Cardiac fibroblast (primary cell): ENCODE results near the gene SOX30.

Experiments
- DNase-seq, 2 donors: peaks; one replicate each; pipeline versions ENCODE4 v3.0.0 to v3.0.0-alpha.2; 2010; ENCODE audit warnings: low read depth in 2 of 2
- H3K4me3 ChIP-seq, 2 donors: replicated peaks in 1 of 2; 1 replicate in 1 of 2; 2 replicates in 1 of 2; pipeline ENCODE4 v1.5.1; 2011; ENCODE audit warnings: low read depth in 2 of 2, low read length in 2 of 2, mild to moderate bottlenecking in 2 of 2, moderate library complexity in 1 of 2
- TF ChIP-seq, protein P1 (sequence below): IDR thresholded peaks from one replicate; pipeline ENCODE4 v1.5.1; 2011; ENCODE audit warnings: low read depth, mild to moderate bottlenecking, low read length, inconsistent platforms

SOX30 gene

DNA sequence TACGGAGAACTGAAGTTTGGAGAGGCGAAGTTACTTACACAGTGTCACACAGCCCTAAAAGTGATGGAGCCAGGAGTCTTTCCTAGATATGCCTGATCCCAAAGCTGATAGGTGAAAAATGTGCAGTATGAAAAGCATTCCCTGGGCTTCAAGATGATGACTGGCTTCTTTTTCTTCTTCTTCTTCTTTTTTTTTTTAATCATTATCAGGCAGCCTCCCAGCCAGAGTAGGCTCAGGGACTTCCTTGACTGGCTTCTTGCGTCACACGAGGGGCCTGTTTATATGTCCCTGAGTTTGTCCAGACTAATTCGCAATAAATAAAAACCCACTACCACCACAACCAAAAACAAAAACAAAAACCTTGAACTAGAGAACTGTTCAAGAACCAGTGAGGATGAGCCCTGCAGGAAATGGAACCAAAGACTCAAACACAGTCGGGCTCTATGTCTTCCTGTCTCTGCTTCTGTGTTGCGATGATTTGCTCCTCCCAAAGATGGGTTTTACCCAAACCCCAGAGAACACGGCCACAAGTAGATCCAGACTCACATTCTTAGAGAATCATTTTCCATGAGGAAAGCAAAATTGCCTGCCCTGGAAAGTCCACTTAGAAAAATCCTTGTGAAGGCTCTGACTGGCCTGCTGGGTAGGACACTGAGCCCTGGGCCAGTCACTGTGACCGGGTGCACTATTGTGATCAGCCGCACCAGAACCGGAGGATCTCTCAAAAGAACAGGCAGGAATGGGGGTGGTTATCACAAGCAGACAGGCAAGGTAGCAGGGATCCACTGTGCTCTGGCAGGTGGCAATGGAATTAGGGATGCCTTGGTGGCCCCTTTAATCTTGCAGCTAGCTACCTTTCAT is 38.6 kb downstream of the SOX30 start:
- no peak for DNase-seq
- no peak overlapping the region for H3K4me3 ChIP-seq
- TF ChIP-seq, protein P1, sequence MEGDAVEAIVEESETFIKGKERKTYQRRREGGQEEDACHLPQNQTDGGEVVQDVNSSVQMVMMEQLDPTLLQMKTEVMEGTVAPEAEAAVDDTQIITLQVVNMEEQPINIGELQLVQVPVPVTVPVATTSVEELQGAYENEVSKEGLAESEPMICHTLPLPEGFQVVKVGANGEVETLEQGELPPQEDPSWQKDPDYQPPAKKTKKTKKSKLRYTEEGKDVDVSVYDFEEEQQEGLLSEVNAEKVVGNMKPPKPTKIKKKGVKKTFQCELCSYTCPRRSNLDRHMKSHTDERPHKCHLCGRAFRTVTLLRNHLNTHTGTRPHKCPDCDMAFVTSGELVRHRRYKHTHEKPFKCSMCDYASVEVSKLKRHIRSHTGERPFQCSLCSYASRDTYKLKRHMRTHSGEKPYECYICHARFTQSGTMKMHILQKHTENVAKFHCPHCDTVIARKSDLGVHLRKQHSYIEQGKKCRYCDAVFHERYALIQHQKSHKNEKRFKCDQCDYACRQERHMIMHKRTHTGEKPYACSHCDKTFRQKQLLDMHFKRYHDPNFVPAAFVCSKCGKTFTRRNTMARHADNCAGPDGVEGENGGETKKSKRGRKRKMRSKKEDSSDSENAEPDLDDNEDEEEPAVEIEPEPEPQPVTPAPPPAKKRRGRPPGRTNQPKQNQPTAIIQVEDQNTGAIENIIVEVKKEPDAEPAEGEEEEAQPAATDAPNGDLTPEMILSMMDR, result no peak

DNA sequence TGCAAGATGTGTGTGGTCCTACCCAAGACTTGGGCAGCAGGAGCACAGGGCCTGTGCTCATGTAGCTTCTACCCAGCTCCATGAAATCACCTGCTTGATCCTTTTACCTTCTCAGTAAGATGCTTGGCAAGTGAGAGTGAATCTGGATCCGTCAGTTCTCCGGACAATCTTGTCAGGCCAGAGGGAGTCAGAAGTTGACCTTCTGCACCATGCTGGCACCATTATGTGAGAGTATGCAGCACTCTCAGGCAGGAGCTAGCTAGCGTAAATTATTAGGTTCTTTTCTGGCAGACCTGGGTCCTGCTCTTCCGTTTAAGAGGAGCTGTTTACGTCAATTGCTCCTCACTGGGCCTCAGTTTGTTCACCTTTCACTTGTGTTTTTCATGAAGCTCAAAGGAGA is 39.7 kb downstream of the SOX30 start:
- DNase-seq, result no peak
- TF ChIP-seq, protein P1, result no peak
- H3K4me3 ChIP-seq, result no peak overlapping the region

DNA sequence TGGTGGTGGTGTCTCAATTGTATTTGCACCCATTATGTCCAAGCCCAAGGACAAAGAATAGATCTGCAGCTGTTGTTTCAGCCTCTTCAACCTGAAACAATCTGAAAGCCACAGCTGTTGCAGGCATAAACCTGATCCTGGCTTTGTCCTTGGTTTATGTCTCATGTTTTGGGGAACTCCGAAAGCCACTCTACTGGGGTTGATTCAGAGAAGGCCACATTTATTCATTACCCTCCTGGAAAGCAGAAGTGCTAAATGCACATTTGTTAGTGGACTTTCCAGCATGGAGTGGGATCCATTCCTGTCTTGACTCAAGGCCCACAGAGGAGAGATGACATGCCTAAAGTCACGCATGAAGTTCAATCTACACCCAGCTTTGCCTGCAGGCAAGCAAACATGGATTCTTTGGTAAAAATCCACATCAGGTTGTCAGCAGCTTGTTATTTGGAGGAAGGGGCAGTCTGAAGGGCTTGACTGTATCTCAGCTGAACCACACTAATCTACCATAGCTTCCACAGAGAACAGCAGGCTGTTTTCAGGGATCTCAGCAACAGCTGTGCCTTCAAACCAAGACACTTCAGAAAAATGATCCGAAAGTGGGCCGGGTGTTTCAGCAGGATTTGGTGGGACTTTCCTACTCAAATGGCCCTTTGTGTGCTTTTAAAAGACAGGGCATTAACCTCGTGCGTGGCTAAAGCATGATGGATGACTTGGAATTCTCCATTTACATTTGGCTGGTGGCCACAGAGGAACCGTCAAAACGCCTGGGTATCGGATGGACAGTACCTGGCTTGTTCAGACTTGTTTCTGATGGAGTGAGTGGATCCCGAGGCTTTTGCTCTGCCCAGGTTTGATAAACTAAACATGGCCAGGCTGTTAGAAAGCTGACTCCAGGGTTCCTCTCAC is 40.4 kb downstream of the SOX30 start:
- TF ChIP-seq, protein P1, result no peak
- no peak for DNase-seq
- no peak overlapping the region for H3K4me3 ChIP-seq

DNA sequence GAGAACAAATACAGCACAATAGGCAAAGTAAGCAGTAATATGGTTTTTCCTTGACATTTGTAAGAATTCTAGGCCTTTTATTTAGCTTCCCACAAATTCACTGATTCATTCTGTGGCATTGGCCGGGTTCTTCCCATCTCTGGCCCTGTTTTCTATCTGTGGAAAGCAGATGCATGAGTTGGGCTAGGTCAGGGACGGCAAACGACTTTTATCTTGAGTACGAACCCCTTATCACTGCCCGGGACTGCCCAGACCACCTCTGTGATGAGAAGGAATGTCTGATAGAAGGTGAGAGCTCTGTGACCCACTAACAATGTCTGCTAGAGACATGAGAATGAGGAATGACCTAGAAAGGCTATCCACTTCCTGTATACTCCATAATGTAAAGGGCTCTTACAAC is 41.2 kb downstream of the SOX30 start:
- TF ChIP-seq, protein P1, result no peak
- no peak for DNase-seq
- H3K4me3 ChIP-seq, result no peak overlapping the region

DNA sequence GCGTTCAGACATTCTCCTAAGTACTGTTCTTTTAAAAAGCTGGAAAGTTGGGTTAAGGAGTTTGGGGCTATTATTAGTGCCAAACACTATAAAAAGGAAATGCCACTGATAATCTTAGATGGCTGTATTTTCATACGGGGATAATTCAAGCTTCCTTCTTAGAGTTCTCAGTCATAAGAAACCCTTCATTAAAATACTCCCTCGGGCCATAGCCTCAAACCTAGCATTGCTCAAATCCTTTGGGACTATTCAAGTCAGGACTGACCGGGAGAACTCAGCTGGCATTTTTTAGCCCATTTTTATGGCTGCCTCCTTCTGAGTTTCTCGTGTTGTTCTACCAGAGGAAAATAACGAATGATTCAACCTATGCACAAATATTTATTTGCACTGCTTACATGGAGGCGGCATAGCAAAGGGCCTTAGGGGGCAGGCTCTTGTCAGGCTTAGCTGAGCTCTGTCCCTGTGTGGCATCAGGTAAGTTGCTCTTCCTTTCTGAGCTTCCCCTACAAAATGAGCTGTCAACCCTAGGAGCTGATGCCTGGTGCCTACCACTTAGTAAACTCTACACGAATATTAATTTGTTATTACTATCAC is 43.2 kb downstream of the SOX30 start:
- TF ChIP-seq, protein P1, result no peak
- no peak overlapping the region for H3K4me3 ChIP-seq
- DNase-seq, result peak; percentile 27 to 31

DNA sequence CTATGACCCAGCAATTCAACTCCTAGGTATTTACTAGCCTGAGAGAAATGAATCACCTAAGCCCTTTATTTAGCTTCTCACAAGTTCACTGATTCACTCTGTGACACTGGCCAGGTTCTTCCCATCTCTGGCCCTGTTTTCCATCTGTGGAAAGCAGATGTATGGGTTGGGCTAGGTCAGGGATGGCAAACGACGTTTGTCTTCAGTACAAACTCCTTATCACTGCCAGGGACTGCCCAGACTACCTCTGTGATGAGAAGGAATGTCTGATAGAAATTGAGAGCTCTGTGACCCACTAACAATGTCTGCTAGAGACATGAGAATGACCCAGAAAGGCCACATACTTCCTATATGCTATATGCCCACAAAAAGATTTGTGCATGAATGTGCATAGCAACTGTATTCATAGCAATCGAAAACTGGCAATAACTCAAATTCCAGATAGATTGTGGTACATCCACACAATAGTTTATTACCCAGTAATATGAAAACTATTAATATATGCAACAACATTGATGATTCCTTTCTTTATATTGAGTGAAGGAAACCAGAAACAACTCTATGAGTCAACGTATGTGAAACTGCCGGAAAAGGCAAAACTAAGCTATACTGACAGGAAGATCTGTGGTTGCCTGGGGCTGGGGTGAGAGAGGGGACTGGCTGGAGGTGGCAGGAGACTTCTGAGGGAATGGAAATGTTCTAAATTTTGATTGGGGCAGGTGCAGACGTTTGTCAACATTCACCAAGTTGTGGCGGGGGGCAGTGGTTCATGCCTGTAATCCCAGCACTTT is 44.7 kb downstream of the SOX30 start:
- TF ChIP-seq, protein P1, result no peak
- H3K4me3 ChIP-seq, result no peak overlapping the region
- peak; percentile 28 to 81 for DNase-seq
